Stromal cell of bone marrow (primary cell): Measurements from ENCODE around the gene AKR1C8.
"Not testable (repeated sequence)": the region's sequence is repeated elsewhere in the genome, so short reads cannot be mapped to it uniquely, and the experiment has no call there.

Experiments
- DNase-seq: peaks from one replicate; pipeline ENCODE4 v3.0.0-alpha.2; 2012; ENCODE audit warnings: low read depth

Gene AKR1C8

DNA sequence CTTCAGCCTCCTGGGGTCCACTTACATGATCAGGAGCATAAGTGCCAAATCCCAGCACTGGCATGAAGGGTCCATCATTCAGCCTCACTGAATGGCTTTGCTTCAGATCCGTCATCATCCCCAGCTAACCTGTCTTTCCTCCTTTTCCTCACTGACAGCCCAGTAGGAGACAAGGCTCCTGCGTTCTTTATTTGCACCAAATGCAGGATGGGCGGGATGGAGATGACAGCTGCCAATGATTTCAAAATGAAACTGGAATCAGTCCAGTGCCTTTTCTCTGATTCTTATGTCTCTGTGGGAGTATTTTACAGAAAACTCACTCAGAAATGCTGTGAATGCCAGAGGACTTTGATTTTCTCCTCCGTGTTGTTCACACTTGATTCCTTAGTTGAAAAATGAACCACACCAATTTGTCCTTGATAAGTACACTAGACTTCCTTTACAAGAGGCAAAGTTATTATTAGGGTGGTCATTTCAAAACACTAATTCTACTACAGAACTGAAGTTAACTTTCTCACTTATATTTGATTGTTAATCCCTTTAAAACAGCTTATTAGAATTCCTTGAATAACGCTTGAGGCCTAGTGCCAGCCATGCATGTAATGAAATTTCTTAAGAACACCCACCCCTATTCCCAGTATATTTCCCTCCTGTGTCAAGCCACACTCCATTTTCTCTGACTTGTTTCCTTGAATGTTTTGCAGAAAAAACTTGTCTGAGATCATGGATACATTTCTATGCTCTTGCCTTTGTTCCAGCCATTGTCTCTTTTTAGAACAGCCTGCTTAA lies at the start of gene AKR1C8:
Gene AKR1C8, minus strand, starts transcription at position 164 of the 789 bp plus-strand sequence. Its CDS starts 46 bp downstream, at position 118.
- no peak for DNase-seq

GRCh38 chr10:5234106-5234860 lies 49.3 kb upstream of the AKR1C8 start:
- peak; percentile 36 for DNase-seq

DNA sequence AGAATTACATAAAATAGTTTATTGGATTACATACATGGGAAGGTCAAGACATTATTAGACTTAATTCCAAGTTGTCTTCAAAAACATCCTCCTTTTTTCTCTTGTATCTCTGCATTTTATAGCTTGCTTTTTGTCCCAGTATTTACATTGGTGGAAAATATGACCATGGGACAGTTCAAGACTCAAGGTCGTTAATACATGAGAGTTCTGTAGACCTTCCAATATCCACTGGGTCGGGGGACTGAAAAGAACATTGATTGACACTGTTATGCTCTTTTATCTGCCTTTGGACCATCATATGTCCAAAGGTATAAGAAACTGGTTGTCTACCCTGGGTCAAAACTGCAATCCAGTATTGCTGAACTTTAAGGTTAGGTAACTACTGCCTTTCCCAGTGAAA lies 48.4 kb upstream of the AKR1C8 start:
- no peak for DNase-seq

- DNase-seq, result no peak
These were observed 44.1 kb upstream of the AKR1C8 start for GRCh38 chr10:5229019-5229418.

GRCh38 chr10:5222942-5223341 lies 38.0 kb upstream of the AKR1C8 start:
- not testable (repeated sequence) for DNase-seq

DNA sequence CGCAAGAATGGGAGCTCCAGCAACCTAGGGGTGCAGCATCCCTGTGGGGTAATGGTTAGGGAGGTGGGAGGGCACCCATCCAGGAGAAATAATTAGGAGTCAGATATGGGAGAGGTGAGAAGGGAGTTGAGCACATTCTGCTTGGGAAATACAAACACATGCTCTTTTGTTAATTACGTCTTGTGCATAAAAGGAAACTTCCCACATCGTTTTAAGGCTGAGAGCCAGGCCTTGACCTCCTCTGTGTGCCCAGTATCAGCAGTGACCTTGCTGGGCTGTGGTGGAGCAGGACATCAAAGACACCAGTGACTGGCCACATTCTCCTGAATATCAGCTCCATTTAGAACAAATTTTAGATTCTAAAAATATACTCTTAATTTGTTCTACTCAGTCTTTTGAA lies 34.3 kb upstream of the AKR1C8 start:
- no peak for DNase-seq

DNA sequence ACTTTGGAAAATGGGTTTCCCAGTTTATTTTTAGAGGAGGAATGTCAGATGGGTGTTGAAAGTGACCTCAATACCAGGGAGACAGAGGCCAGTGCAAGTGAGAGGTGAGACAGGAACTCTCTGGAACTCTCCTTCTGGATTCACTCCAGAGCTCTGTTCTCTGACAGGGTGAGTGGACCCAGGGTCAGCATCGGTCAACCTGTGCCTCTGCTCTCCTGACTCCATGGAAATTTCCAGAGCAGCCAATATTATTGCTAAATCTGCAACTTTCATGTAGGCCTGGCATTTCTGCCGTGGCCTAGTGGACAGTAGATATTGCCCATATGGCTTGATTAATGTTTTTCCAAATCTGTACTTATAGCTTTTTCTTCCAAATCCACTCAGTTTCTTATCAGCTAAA lies 31.9 kb upstream of the AKR1C8 start:
- DNase-seq, result no peak

GRCh38 chr10:5211696-5212536 lies 27.0 kb upstream of the AKR1C8 start:
- no peak for DNase-seq

- DNase-seq, result not testable (repeated sequence)
These were observed 25.3 kb upstream of the AKR1C8 start for GRCh38 chr10:5210261-5210660.

DNA sequence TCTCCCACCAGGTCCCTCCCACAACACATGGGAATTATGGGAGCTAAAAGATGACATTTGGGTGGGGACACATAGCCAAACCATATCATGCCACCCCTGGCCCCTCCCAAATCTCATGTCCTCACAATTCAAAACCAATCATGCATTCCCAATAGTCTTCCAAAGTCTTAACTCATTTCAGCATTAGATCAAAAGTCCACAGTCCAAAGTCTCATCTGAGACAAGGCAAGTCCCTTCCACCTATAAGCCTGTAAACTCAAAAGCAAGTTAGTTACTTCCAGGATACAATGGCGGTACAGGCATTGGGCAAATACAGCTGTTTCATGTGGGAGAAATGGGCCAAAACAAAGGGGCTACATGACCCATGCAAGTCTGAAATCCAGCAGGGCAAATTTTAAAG lies 24.8 kb upstream of the AKR1C8 start:
- DNase-seq, result not testable (repeated sequence)

GRCh38 chr10:5206799-5207198 lies 21.8 kb upstream of the AKR1C8 start:
- no peak for DNase-seq

DNA sequence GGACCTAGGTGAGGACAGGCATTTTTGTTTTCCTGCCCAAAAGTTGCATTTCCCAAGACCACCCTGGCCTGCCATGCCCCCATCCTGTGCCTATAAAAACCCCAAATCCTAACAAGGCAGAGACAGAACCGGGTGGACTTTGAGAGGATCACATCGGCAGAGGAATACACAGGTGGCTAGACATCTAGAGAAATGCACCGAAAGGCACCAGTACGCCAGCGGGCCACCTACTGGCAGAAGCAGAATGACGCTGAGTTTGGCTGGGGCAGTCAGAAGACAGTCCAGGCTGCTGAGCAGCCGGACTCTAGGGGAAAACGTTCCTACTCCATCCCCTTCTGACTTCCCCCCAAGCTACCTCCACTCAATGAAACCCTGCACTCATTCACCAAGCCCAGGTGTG lies 14.4 kb upstream of the AKR1C8 start:
- DNase-seq, result no peak

DNA sequence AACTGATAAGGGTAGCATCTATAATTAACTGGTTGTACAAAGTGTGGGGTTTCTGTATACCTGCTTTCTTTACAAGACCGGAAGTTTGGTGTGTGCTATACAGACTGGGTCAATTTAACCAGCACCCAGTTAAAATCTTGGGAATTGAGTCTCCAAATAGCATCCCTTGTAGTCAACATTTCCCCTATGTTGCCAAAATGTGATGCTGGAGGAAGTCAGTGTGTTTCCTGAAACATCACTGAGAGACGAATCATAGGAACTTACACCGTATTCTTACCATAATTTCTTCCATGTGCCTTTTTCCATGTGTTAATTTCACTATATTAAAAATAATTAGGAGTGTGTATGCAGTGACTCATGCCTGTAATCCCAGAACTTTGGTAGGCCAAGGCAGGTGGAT lies 13.4 kb upstream of the AKR1C8 start:
- peak; percentile 14 for DNase-seq

DNA sequence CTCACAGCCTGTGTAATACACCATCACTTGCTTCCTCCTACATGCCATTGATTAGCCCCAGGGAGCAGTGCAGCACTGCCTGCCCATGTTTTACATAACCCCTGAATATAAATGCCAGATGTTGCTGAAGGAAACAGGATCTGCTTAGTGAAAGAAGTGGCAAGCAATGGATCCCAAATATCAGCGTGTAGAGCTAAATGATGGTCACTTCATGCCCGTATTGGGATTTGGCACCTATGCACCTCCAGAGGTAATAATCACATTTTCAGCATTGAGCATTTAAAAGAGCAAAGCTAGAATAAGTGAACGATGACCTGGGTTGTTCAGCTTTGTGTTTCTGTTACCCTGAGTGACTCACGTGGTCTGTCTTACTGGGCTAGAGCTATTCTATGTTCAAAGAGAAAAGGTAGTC lies 11.8 kb upstream of the AKR1C8 start, which contains the start of gene AKR1C4:
Gene AKR1C4, plus strand, starts transcription at position 136 of the 412 bp plus-strand sequence. Its CDS starts 31 bp downstream, at position 167.
- peak; percentile 6 for DNase-seq

DNA sequence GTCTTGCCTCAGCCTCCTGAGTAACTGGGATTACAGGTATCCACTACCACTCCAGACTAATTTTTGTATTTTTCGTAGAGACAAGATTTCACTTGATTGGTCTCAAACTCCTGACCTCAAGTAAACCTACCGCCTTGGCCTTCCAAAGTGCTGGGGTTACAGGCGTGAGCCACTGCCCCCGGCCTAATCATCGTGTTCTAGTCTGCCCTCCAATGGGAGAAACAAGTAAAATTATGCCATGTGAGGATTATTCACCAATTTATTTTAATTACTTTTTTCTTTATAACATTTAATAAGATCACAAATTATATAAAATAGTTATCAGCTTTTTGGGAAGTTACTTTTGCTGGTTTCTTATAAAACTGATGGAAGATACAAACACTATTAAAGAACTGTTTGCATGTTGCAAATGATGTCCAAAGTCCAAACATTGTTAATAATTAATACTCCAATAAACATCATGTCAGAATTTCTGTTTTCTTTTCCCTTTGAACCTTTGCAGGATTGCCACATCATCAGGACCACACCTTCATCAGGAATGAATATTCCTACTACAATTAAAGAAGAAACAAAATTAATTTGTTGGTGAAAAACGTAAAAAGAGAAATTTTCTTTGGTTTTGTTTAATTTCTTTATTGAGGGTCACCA lies 10.9 kb upstream of the AKR1C8 start:
- DNase-seq, result no peak

DNA sequence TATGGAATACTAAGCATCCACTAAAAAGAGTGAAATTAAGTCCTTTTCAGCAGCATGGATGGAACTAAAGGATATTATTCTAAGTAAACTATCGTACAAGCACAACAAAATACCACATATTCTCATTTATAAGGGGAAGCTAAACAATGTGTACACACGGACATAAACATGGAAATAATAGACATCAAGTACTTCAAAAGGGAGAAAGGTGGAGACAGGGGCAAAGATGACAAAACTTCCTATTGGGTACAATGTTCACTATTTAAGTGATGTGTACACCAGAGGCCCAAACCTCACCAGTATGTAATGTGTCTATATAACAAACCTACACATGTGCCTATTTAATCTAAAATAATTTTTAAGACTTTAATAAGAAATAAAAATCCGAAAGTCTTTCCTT lies 9.5 kb upstream of the AKR1C8 start:
- no peak for DNase-seq

- DNase-seq, result no peak
These were observed 3.4 kb upstream of the AKR1C8 start for GRCh38 chr10:5188358-5188757.

GRCh38 chr10:5187867-5188266 lies 2.9 kb upstream of the AKR1C8 start:
- DNase-seq, result no peak

DNA sequence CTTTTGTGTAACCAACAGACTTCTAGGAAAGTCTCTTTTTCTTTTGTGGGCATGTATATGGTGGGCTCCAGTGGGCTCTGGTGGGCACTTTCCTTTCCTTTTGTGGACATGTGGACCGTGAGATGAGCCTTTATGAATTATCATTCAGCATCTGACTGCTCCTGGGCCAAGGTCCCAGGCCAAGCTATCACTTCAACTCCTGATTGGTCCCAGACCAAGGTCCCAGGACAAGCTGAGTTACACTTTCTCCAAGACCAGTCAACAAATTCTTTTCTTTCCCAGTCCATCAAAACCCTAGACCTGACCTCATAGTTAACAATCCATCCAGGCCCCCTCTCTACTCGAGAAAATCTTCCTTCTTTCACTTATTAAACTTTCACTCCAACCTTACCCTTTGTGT lies 1.0 kb downstream of the AKR1C8 start:
- no peak for DNase-seq

GRCh38 chr10:5180503-5180902 lies 4.4 kb downstream of the AKR1C8 start:
- not testable (repeated sequence) for DNase-seq

GRCh38 chr10:5175581-5175980 lies 9.4 kb downstream of the AKR1C8 start:
- not testable (repeated sequence) for DNase-seq
